Mucosa of stomach (tissue), 1 donor: Measurements from ENCODE around the gene C7orf57.

ENCODE experiments used
- H3K27me3 ChIP-seq: one replicate; pipeline ENCODE4 v1.7.0; 2013; ENCODE audit warnings: mild to moderate bottlenecking, low read length; ENCODE audit not compliant: control insufficient read depth, insufficient read depth
- H3K36me3 ChIP-seq: one replicate; pipeline ENCODE4 v1.7.0; 2013; ENCODE audit warnings: low read length; ENCODE audit not compliant: control insufficient read depth, insufficient read depth
- H3K4me1 ChIP-seq: one replicate; pipeline ENCODE4 v1.7.0; 2013; ENCODE audit warnings: mild to moderate bottlenecking, low read length; ENCODE audit not compliant: control insufficient read depth, insufficient read depth
- H3K4me3 ChIP-seq: one replicate; pipeline ENCODE4 v1.7.0; 2013; ENCODE audit warnings: low read length
- H3K9ac ChIP-seq: one replicate; pipeline ENCODE4 v1.7.0; 2013; ENCODE audit warnings: mild to moderate bottlenecking, low read length, moderate library complexity
- H3K9me3 ChIP-seq: one replicate; pipeline ENCODE4 v1.7.0; 2013; ENCODE audit warnings: mild to moderate bottlenecking, low read length, moderate library complexity; ENCODE audit not compliant: control insufficient read depth
- donor health status: Pancreatic carcinoma.

The C7orf57 gene

DNA sequence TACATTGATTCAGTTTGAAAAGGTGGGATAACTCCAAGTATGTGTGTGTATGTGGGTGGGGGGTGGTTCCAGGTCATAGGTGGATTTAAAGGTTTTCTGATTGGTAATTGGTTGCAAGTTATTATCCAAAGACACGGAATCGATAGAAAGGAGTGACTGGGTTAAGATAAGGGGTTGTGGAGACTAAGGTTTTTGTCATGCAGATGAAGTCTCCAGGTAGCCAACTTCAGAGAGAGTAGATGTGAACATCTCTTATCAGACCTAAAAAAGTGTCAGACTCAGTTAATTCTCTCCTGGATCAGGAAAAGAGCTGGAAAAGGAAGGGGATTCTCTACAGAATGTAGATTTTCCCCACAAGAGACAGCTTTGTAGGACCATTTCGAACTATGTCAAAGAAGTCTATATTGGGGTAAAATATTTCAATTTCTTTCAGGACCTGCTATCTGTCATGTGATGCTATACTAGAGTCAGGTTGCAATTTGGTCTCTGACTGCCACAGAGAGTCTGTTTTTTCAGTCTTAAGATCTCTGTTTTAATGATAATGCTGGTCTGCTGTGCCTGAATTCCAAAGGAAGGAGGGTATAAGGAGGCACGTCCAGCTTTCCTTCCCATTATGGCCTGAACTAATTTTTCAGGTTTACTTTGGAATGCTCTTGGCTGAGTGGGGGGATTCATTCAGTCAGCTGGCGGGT, 3.6 kb downstream of the C7orf57 start:
- Histone ChIP-seq H3K9me3 (no peaks in the 10 kb centered on the region), H3K27me3 (peaks cover 26% of the 10 kb centered on the region)

DNA sequence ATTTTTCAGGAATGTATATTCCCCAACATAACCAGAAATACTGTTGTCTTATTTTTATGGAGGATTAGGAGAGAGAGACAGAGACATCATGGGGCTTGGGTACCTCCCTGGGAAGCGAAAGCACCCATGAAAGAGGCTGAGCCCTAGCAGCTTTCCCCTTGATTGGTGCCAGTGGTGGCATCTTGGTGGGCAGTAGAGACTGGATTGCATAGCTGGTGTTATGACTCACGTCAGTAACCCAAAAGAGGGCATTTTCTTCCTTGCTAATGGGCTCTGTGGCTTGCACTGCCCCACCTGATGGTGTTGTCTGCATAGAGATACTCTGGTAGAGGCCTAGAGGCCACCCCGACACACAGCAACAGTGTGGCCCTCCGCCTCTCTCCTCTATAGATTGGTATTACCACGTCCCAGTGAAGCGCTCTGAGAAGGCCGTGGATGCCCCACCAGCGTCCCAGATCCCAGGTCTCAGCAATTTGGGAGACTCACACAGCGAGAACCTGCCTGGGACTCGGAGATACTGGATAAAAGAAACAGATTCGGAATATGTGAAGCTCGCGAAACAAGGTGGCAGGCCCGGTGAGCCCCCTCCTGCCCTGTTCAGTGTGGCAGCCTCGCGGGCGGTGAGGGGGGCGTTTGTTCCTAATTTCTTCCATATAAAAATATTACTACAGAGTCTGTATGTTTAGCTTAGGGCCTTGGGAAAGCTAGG, 5.8 kb downstream of the C7orf57 start:
- Histone ChIP-seq H3K27me3 (peaks cover 18% of the 10 kb centered on the region), H3K9me3 (no peaks in the 10 kb centered on the region), H3K4me1 (peaks cover 2% of the 10 kb centered on the region), H3K4me3 (no peak overlapping the region), H3K9ac (no peak overlapping the region), H3K36me3 (no peaks in the 10 kb centered on the region)

More for the DNA sequence above, 3.6 kb downstream of the C7orf57 start:
- H3K4me1 ChIP-seq, result peaks cover 9% of the 10 kb centered on the region
- no peak overlapping the region for H3K4me3 ChIP-seq
- no peak overlapping the region for H3K9ac ChIP-seq
- no peaks in the 10 kb centered on the region for H3K36me3 ChIP-seq

GRCh38 chr7:48041653-48041970, 6.3 kb downstream of the C7orf57 start:
- Histone ChIP-seq H3K36me3 (no peaks in the 10 kb centered on the region), H3K4me3 (no peak overlapping the region), H3K9ac (no peak overlapping the region), H3K27me3 (peaks cover 16% of the 10 kb centered on the region), H3K9me3 (no peaks in the 10 kb centered on the region), H3K4me1 (no peaks in the 10 kb centered on the region)

DNA sequence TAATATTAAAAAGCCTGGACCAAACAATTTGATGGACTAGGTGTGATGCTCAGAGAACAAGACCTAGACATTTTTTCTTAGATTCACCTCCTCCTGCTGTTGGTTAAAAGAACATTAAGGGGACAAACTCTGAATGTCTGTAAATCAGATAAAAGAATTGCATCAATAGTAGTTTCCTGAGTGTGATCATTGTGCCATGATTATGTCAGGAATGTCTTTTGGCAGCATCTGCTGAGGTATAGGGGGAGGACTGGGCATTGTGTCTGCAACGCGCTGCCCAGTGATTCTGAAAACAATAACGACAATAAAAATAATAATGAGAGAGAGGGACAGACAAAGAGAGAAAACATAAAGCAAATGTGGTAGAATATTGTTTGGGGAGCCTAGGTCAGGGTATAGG, 6.9 kb downstream of the C7orf57 start:
- Histone ChIP-seq H3K27me3 (peaks cover 10% of the 10 kb centered on the region), H3K4me1 (no peaks in the 10 kb centered on the region), H3K4me3 (no peak overlapping the region), H3K9me3 (no peaks in the 10 kb centered on the region), H3K36me3 (no peaks in the 10 kb centered on the region), H3K9ac (no peak overlapping the region)

DNA sequence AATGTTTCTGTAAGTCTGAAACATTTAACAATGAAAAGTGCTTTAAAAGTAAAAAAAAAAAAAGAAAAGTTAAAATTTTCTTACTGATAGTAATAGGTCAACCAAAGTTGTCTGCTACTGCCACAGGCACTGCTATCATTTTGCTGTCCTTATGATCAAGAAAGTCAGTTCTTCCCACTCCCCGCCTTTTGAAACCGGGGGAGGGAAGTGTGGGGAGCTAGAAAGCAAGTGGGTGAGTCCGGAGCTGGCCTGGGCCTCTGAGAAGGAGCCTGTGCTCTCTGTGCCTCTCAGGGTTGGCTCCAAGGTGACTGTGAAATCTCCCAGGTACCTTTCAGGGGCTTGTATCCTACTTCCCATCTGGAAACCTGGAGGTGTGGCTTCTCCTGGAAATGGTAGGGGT, 7.3 kb downstream of the C7orf57 start:
- Histone ChIP-seq H3K4me3 (no peak overlapping the region), H3K9me3 (no peaks in the 10 kb centered on the region), H3K36me3 (no peaks in the 10 kb centered on the region), H3K4me1 (no peaks in the 10 kb centered on the region), H3K27me3 (peaks cover 9% of the 10 kb centered on the region), H3K9ac (no peak overlapping the region)

DNA sequence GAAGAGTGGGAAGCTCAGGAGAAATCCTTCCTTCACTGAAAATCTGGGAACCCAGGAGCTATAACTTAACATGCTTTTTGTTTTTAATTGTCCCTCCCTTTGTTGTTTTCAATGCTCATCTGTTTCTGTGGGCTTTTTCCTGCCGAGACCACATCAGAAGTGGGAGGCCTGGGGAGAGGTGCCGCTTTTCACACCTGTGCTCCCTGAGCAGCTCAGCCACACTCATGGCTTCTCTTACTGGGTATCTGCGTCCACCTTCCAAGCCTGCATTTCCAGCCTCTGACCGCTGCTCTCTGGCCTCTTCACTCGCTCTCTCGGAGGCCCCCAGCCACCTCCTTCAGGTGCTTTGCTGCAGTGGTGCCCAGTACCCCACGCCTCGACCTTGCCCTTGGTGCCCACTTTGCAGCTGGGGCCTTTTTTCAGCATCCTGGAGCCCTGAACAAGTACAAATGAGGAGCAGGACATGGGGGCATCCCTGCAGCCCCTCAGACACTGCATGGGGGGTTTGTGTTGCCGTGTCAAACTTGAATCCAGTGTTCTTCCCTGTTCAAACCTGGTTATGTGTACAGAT, 9.9 kb downstream of the C7orf57 start:
- H3K4me3 ChIP-seq, result no peak overlapping the region
- H3K9ac ChIP-seq, result no peak overlapping the region
- no peaks in the 10 kb centered on the region for H3K9me3 ChIP-seq
- H3K27me3 ChIP-seq, result peaks cover 8% of the 10 kb centered on the region
- no peaks in the 10 kb centered on the region for H3K4me1 ChIP-seq
- no peaks in the 10 kb centered on the region for H3K36me3 ChIP-seq

DNA sequence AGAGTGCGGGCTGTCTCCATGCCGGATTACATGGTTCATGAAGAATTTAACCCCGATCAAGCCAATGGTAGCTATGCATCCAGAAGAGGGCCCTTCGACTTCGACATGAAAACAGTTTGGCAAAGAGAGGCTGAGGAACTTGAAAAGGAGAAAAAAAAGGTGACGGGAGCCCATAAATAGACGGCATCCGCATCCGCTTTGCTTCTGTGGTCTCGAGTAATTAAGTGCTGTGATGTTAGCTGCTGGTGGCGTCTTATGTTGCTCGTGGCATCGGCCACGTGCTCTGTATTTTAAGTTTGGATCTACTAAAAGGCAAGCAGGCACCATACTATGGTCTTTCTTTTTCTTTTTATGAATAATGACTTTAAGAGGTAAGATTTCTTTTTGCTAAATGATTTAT, 11.1 kb downstream of the C7orf57 start:
- H3K4me1 ChIP-seq, result no peaks in the 10 kb centered on the region
- peaks cover 8% of the 10 kb centered on the region for H3K27me3 ChIP-seq
- no peak overlapping the region for H3K9ac ChIP-seq
- H3K36me3 ChIP-seq, result no peaks in the 10 kb centered on the region
- H3K4me3 ChIP-seq, result no peak overlapping the region
- no peaks in the 10 kb centered on the region for H3K9me3 ChIP-seq

GRCh38 chr7:48048113-48048512, 12.8 kb downstream of the C7orf57 start:
- H3K4me1 ChIP-seq, result no peaks in the 10 kb centered on the region
- no peaks in the 10 kb centered on the region for H3K9me3 ChIP-seq
- H3K4me3 ChIP-seq, result no peak overlapping the region
- peaks cover 8% of the 10 kb centered on the region for H3K27me3 ChIP-seq
- H3K9ac ChIP-seq, result no peak overlapping the region
- no peaks in the 10 kb centered on the region for H3K36me3 ChIP-seq

- no peak overlapping the region for H3K9ac ChIP-seq
- H3K4me1 ChIP-seq, result no peaks in the 10 kb centered on the region
- H3K9me3 ChIP-seq, result no peaks in the 10 kb centered on the region
- H3K36me3 ChIP-seq, result no peaks in the 10 kb centered on the region
- H3K4me3 ChIP-seq, result no peak overlapping the region
- H3K27me3 ChIP-seq, result peaks cover 8% of the 10 kb centered on the region
Measured at GRCh38 chr7:48049850-48050249, 14.5 kb downstream of the C7orf57 start.

GRCh38 chr7:48052748-48053147, 17.4 kb downstream of the C7orf57 start:
- H3K4me1 ChIP-seq, result no peaks in the 10 kb centered on the region
- H3K36me3 ChIP-seq, result no peaks in the 10 kb centered on the region
- H3K27me3 ChIP-seq, result peaks cover 4% of the 10 kb centered on the region
- no peaks in the 10 kb centered on the region for H3K9me3 ChIP-seq
- no peak overlapping the region for H3K9ac ChIP-seq
- H3K4me3 ChIP-seq, result no peak overlapping the region

DNA sequence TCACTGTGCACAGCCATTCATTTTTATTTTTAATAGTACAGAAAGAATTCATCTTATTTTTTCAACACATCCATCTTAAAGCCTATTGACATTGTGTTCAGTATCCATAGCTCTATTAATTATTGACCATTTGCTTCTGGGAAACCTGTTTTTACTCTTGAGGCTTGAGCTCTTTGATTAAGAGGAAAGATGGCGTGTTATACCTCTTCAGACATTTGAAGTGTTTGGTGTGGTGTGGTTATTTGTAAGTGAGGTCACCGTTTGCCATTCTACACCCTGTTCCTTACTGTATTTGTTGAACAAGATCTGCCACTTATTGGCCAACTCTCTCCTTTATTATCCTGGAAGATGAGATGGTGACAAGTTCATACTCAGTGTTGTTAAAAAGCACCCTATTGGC, 18.4 kb downstream of the C7orf57 start:
- Histone ChIP-seq H3K36me3 (no peaks in the 10 kb centered on the region), H3K4me3 (no peak overlapping the region), H3K4me1 (no peaks in the 10 kb centered on the region), H3K9me3 (no peaks in the 10 kb centered on the region), H3K27me3 (no peaks in the 10 kb centered on the region), H3K9ac (no peak overlapping the region)

- H3K9ac ChIP-seq, result no peak overlapping the region
- no peaks in the 10 kb centered on the region for H3K36me3 ChIP-seq
- H3K27me3 ChIP-seq, result no peaks in the 10 kb centered on the region
- H3K4me3 ChIP-seq, result no peak overlapping the region
- no peaks in the 10 kb centered on the region for H3K9me3 ChIP-seq
- no peaks in the 10 kb centered on the region for H3K4me1 ChIP-seq
Measured at GRCh38 chr7:48058990-48059389, 23.6 kb downstream of the C7orf57 start.
